Neuronal stem cell (in vitro differentiated cells): ENCODE measurements around the gene CACNG4.

Source experiments
- DNase-seq: peaks from one replicate; pipeline ENCODE4 v3.0.0-alpha.2; 2013; ENCODE audit warnings: low spot score
- H2AFZ ChIP-seq: one replicate; pipeline ENCODE4 v1.6.1; 2013; ENCODE audit warnings: mild to moderate bottlenecking, low read length, inconsistent platforms
- H2AK5ac ChIP-seq: 2 replicates; pipeline ENCODE4 v1.6.1; 2013; ENCODE audit warnings: low read depth, mild to moderate bottlenecking, inconsistent platforms, low read length, moderate library complexity, mixed read lengths
- H2BK120ac ChIP-seq: 2 replicates; pipeline ENCODE4 v1.6.1; 2013; ENCODE audit warnings: low read depth, mild to moderate bottlenecking, inconsistent platforms, low read length, moderate library complexity, mixed read lengths
- H2BK12ac ChIP-seq: one replicate; pipeline ENCODE4 v1.6.1; 2013; ENCODE audit warnings: low read length, inconsistent platforms
- H2BK15ac ChIP-seq: 2 replicates; pipeline ENCODE4 v1.6.1; 2013; ENCODE audit warnings: mild to moderate bottlenecking, low read length, inconsistent platforms, mixed read lengths
- H2BK5ac ChIP-seq: one replicate; pipeline ENCODE4 v1.6.1; 2013; ENCODE audit warnings: inconsistent platforms, mild to moderate bottlenecking, low read length, moderate library complexity
- H3K14ac ChIP-seq: one replicate; pipeline ENCODE4 v1.6.1; 2013; ENCODE audit warnings: low read length, inconsistent platforms
- H3K18ac ChIP-seq: 2 replicates; pipeline ENCODE4 v1.6.1; 2013; ENCODE audit warnings: low read length, inconsistent platforms
- H3K23ac ChIP-seq: 2 replicates; pipeline ENCODE4 v1.6.1; 2013; ENCODE audit warnings: low read depth, mild to moderate bottlenecking, mixed read lengths, low read length, inconsistent platforms; ENCODE audit not compliant: poor library complexity
- H3K27ac ChIP-seq: replicated peaks from 3 replicates; pipeline ENCODE4 v1.5.1; 2013; ENCODE audit warnings: low read length, inconsistent platforms
- H3K27me3 ChIP-seq, 3 experiments: 2 replicates each; pipeline ENCODE4 v1.6.1; 2013; ENCODE audit warnings: low read length in 3 of 3, mild to moderate bottlenecking in 2 of 3, inconsistent platforms in 1 of 3, low read depth in 1 of 3, mixed read lengths in 1 of 3, moderate library complexity in 1 of 3; ENCODE audit not compliant: control insufficient read depth in 3 of 3, insufficient read depth in 3 of 3
- H3K36me3 ChIP-seq, 2 donors: replicated peaks in 1 of 2; 2 replicates each; pipeline ENCODE4 v1.6.1; 2013; ENCODE audit warnings: low read length in 2 of 2; ENCODE audit not compliant: control insufficient read depth in 2 of 2, insufficient read depth in 2 of 2
- H3K4ac ChIP-seq: 2 replicates; pipeline ENCODE4 v1.6.1; 2013; ENCODE audit warnings: inconsistent platforms, mild to moderate bottlenecking, low read length, moderate library complexity
- H3K4me1 ChIP-seq, 2 donors: 1 replicate in 1 of 2; 2 replicates in 1 of 2; pipeline ENCODE4 v1.6.1; 2013; ENCODE audit warnings: low read length in 2 of 2, low read depth in 1 of 2; ENCODE audit not compliant: control insufficient read depth in 2 of 2, insufficient read depth in 1 of 2
- H3K4me2 ChIP-seq: one replicate; pipeline ENCODE4 v1.6.1; 2013; ENCODE audit warnings: mild to moderate bottlenecking, low read length, inconsistent platforms; ENCODE audit not compliant: insufficient read depth, poor library complexity, severe bottlenecking
- H3K4me3 ChIP-seq, 2 donors: 2 replicates each; pipeline ENCODE4 v1.5.1; 2013; ENCODE audit warnings: low read length in 2 of 2, mild to moderate bottlenecking in 2 of 2, inconsistent platforms in 1 of 2, moderate library complexity in 1 of 2
- H3K79me1 ChIP-seq: one replicate; pipeline ENCODE4 v1.6.1; 2013; ENCODE audit warnings: low read depth, mild to moderate bottlenecking, inconsistent platforms, low read length, moderate library complexity
- H3K9ac ChIP-seq: one replicate; pipeline ENCODE4 v1.6.1; 2013; ENCODE audit warnings: mild to moderate bottlenecking, low read depth, low read length, inconsistent platforms; ENCODE audit not compliant: poor library complexity
- H3K9me3 ChIP-seq, 2 donors: replicated peaks in 1 of 2; 2 replicates each; pipeline versions ENCODE3 to v1.6.1; 2013; ENCODE audit warnings: low read length in 2 of 2, mild to moderate bottlenecking in 2 of 2, inconsistent platforms in 1 of 2, low read depth in 1 of 2, mixed read lengths in 1 of 2, moderate library complexity in 1 of 2; ENCODE audit not compliant: control insufficient read depth in 2 of 2, insufficient read depth in 1 of 2
- H4K8ac ChIP-seq: one replicate; pipeline ENCODE4 v1.6.1; 2013; ENCODE audit warnings: low read depth, mild to moderate bottlenecking, inconsistent platforms, low read length, moderate library complexity
- H4K91ac ChIP-seq: one replicate; pipeline ENCODE4 v1.6.1; 2013; ENCODE audit warnings: low read length, low read depth, mild to moderate bottlenecking, inconsistent platforms; ENCODE audit not compliant: poor library complexity
- WGBS, 2 donors: extraction: QIAGEN DNeasy Blood & Tissue Kit; methylation state at CpG; one replicate each; pipeline ENCODE4 v1.1.7; 2013; ENCODE audit warnings: missing lambda C conversion rate in 2 of 2, mixed read lengths in 1 of 2; ENCODE audit not compliant: insufficient read length in 2 of 2, insufficient replicate concordance in 1 of 2; ENCODE audit errors: extremely low coverage in 2 of 2; 5-methylcytosine and 5-hydroxymethylcytosine counted together

CACNG4 gene

GRCh38 chr17:66966704-66967418 is 2.4 kb downstream of the CACNG4 start:
- no peak overlapping the region for H3K18ac ChIP-seq
- H3K4me2 ChIP-seq: no peak overlapping the region
- H4K8ac ChIP-seq: no peak overlapping the region
- no peak overlapping the region for H3K14ac ChIP-seq
- no peak for DNase-seq
- H3K27me3 ChIP-seq: peaks cover 3 to 53% (median 8%) of the 10 kb centered on the region in 3 experiments
- no peak overlapping the region for H3K23ac ChIP-seq
- H3K9me3 ChIP-seq: no peaks in the 10 kb centered on the region
- no peak overlapping the region for H3K9ac ChIP-seq
- WGBS, 2 donors: no CpG with 5 or more reads among the region's 9 CpGs
- peak overlapping the region in 1 of 2 donors; percentile 99 for H3K4me3 ChIP-seq
- H3K4me1 ChIP-seq: peaks cover 16 to 18% of the 10 kb centered on the region in 2 donors
- no peak overlapping the region for H4K91ac ChIP-seq
- H3K36me3 ChIP-seq: peaks cover 0 to 34% of the 10 kb centered on the region in 2 donors
- no peak overlapping the region for H2BK5ac ChIP-seq
- H2AFZ ChIP-seq: no peak overlapping the region
- no peak overlapping the region for H2BK12ac ChIP-seq
- no peak overlapping the region for H3K4ac ChIP-seq
- H3K79me1 ChIP-seq: no peaks in the 10 kb centered on the region
- no peak overlapping the region for H2BK120ac ChIP-seq
- H3K27ac ChIP-seq: no peak overlapping the region
- no peak overlapping the region for H2AK5ac ChIP-seq
- no peak overlapping the region for H2BK15ac ChIP-seq

DNA sequence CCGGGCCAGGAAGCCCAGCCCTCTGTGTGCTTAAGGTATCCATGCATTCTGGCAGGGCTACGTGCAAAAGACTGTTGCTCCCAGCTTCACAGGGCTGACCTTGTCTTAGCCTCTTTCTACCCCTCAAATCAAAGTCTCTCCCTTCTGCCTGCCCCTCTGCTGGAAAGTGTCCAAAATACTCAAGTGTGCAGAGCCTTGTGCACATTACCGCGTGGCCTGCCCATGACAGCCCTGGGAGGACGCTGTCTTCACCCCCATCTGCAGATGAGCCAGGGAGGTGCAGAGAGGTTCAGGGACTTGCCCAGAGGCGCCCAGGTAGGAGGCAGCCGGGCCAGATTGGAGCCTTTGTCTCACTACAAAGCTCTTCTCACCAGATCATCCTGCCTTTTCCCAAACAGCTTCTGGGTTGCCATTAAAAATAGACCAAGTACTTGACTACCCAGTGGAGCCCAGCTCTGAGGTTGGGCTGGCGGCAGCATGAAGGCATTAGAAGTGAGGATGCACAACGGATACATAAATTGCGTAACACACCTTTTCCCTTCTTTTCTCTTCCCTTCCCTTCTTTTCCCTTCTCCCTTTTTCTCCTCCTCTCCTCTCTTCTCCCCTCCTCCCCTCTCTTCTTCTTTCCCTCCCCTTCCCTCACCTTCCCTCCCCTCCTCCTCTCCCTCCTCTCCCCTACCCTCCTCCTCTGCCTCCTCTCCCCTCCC is 3.5 kb downstream of the CACNG4 start:
- Histone ChIP-seq H2BK120ac (no peak overlapping the region), H3K9me3 (no peaks in the 10 kb centered on the region), H3K14ac (no peak overlapping the region), H3K27me3 (peaks cover 3 to 44% (median 4%) of the 10 kb centered on the region in 3 experiments), H3K4me1 (peaks cover 16 to 20% of the 10 kb centered on the region in 2 donors), H3K79me1 (no peaks in the 10 kb centered on the region), H2AK5ac (peak overlapping the region; percentile 59), H4K91ac (no peak overlapping the region), H4K8ac (no peak overlapping the region), H3K27ac (no peak overlapping the region), H3K23ac (no peak overlapping the region), H3K4me3 (no peak overlapping the region), H3K4me2 (no peak overlapping the region), H3K4ac (no peak overlapping the region), H2AFZ (no peak overlapping the region), H3K9ac (no peak overlapping the region), H3K36me3 (peaks cover 0 to 34% of the 10 kb centered on the region in 2 donors), H3K18ac (no peak overlapping the region), H2BK5ac (no peak overlapping the region), H2BK15ac (peak overlapping the region; percentile 30), H2BK12ac (no peak overlapping the region)
- DNase-seq: no peak
- no CpG with 5 or more reads among the region's 10 CpGs for WGBS, 2 donors

DNA sequence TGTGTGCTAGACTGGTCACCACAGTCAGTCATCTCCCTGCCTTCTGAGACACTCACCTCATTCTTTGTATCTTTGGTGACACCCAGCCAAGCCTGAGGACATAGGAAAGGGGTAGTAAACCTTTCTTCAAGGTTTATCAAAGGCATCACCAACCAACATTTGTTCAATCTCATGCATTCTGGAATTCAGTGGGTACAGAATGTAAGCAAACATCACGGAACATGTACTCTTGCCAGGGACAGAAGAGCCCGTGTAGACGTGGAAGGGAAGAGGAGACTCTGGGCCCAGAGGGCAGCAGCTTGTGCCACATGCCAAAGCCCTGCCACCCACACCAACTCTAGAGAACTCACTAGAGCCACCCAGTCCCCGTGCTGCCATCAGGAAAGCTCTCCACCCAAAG is 4.4 kb downstream of the CACNG4 start:
- H3K4me3 ChIP-seq: no peak overlapping the region
- H2AK5ac ChIP-seq: no peak overlapping the region
- H3K4me1 ChIP-seq: peaks cover 14% of the 10 kb centered on the region in 2 donors
- H2BK12ac ChIP-seq: no peak overlapping the region
- H3K4me2 ChIP-seq: no peak overlapping the region
- no peak overlapping the region for H3K9ac ChIP-seq
- H2AFZ ChIP-seq: no peak overlapping the region
- no peaks in the 10 kb centered on the region for H3K9me3 ChIP-seq
- no peak overlapping the region for H4K91ac ChIP-seq
- peaks cover 2 to 37% (median 3%) of the 10 kb centered on the region in 3 experiments for H3K27me3 ChIP-seq
- no peak overlapping the region for H3K14ac ChIP-seq
- H3K79me1 ChIP-seq: no peaks in the 10 kb centered on the region
- no peak overlapping the region for H2BK120ac ChIP-seq
- no peak overlapping the region for H2BK15ac ChIP-seq
- no peak overlapping the region for H4K8ac ChIP-seq
- peaks cover 0 to 40% of the 10 kb centered on the region in 2 donors for H3K36me3 ChIP-seq
- H2BK5ac ChIP-seq: no peak overlapping the region
- H3K4ac ChIP-seq: no peak overlapping the region
- no CpG with 5 or more reads among the region's 4 CpGs for WGBS, 2 donors
- no peak for DNase-seq
- H3K27ac ChIP-seq: no peak overlapping the region
- no peak overlapping the region for H3K18ac ChIP-seq
- H3K23ac ChIP-seq: no peak overlapping the region

GRCh38 chr17:66970140-66970539 is 5.6 kb downstream of the CACNG4 start:
- Histone ChIP-seq H4K91ac (no peak overlapping the region), H3K27ac (no peak overlapping the region), H2BK12ac (no peak overlapping the region), H3K36me3 (peaks cover 0 to 43% of the 10 kb centered on the region in 2 donors), H3K4ac (no peak overlapping the region), H3K79me1 (no peaks in the 10 kb centered on the region), H3K18ac (no peak overlapping the region), H3K9ac (no peak overlapping the region), H2BK120ac (no peak overlapping the region), H2BK15ac (no peak overlapping the region), H2AFZ (no peak overlapping the region), H2BK5ac (no peak overlapping the region), H4K8ac (no peak overlapping the region), H3K23ac (no peak overlapping the region), H3K9me3 (no peaks in the 10 kb centered on the region), H3K27me3 (peaks cover 0 to 31% (median 3%) of the 10 kb centered on the region in 3 experiments), H3K4me1 (peaks cover 11 to 17% of the 10 kb centered on the region in 2 donors), H2AK5ac (no peak overlapping the region), H3K4me3 (no peak overlapping the region), H3K4me2 (no peak overlapping the region), H3K14ac (no peak overlapping the region)
- DNase-seq: no peak
- no CpG with 5 or more reads among the region's 6 CpGs for WGBS, 2 donors
